GM18499 (cell line): Measurements from ENCODE around the gene PAQR5.
"Not testable (repeated sequence)": the region's sequence is repeated elsewhere in the genome, so short reads cannot be mapped to it uniquely, and the experiment has no call there.

Experiments
- ATAC-seq: cut with Tn5 transposase; IDR thresholded peaks from one replicate; pipeline ENCODE4 v1.9.1; 2021; ENCODE audit warnings: moderate number of reproducible peaks; ENCODE audit not compliant: insufficient read depth, unreplicated experiment

Gene PAQR5

DNA sequence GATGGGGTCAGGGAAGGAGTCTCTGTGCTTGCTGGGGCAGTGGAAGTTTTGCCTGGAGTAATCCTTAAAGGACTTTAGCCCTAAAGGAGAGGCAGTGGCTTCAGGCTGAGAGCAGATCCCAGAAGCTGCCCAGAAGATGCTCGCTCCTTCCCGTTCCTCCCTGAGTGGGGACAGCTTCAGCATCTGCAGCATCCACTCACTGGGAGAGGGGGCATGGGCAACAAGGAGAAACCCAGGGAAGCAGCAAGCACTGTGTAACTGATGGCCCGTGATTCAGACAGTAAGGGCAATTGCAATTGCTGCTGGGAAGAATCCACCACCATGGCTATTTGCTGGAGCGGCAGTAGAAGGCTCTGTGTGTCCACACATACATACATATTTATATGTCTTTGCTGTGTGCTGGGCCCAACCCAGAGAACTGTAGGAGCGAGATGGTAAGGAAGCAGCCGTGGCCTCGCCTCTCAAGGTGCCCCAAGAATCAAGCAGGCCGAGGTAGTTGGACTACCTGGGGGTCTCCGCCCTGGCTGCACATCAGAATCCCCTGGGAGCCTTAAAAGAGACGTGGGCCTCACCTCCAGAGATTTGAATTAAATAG lies 5.8 kb upstream of the PAQR5 start:
- no peak for ATAC-seq

DNA sequence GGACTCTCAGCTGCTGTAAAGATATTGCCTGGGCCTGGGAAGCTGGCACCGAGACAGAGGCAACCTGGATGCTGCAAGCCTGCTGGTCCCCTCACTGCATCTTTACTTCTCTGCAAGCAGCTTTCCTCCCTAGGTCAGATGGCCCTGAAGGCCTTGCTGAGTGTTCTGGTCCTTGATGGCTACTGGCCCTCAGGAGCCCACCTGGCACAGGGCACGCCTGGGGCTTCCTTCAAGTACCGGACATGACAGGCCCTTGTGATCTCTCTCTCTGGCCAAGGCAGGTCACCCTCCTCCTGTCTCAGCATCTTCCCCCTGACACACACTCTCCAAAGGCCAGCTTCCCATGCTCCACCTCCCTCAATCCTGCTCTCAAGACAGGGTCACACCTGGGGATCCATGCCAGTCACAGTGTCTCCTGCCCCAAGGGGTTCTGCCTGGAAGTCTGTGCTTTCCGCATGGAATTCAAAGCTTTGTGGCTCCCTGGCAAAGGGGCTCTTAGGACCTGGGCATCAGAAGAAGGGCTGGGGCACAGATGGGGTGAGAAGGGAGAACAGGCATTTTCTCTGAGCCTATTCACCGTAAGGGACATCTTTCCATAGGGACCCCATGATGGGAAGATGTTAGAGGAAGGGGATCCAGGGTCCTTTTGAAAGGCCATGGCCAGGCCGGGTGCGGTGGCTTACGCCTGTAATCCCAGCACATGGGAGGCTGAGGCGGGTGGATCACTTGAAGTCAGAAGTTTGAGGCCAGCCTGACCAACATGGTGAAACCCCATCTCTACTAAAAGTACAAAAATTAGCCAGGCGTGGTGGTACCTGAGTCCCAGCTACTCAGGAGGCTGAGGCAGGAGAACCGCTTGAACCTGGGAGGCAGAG lies 4.7 kb upstream of the PAQR5 start:
- ATAC-seq: no peak

- no peak for ATAC-seq
These were observed 2.1 kb upstream of the PAQR5 start for GRCh38 chr15:69296606-69297005.

DNA sequence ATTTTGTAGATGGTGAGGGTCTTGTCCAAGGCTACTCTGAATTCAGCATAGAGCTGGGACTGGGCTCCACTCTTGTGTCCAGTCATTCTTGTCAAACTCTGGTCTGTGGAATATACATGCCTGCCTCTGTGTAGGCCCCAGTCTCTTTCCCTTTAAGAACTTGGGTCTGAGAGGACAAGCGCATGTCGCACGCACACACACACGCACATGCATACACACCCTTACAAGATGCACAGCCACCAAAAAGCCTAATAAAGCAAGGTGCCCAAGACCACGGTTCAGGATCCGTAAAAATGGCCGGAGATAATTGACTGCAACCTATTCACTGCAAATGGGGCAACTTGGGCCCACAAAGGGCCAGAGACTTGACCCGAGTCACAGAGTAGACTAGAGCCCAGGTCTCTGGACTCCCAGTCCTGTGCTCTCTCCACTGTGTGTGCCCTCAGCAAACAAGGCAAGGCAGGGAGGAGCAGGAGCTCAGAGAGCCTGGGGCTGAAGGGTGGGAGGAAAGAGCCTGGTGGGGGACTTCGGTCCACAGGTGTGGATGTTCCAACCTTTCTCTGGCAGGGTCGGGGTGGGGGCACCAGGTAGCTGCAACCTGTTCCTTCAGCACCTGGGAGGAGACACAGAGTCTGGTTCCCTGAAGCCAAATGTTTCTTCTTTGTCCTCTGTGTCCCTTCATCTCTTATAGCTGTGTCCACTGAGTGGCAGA lies 914 bp upstream of the PAQR5 start:
- no peak for ATAC-seq

GRCh38 chr15:69298354-69298696 lies 387 bp upstream of the PAQR5 start:
- ATAC-seq: no peak

DNA sequence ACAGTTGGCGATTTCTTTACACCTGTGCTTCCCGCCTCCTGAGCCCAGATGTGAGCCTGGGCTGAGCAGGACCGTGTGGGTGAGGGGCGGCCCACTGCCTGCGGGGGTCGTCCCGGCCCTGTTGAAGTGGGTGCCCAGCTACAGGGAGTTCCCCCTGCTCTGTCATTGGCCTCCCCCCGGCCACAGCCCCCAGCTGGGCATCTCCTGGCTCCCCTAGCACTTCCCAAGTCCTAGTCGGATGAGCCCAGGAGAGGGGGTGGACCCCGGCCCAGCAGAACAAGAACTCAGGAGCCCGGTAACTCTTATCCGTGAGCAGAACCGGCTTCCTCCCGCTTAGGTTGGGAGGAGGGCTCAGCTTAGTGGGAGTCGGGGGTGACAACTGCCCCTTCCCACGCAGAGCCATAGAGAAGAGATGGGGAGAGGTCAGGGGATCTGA lies 757 bp downstream of the PAQR5 start:
- no peak for ATAC-seq

DNA sequence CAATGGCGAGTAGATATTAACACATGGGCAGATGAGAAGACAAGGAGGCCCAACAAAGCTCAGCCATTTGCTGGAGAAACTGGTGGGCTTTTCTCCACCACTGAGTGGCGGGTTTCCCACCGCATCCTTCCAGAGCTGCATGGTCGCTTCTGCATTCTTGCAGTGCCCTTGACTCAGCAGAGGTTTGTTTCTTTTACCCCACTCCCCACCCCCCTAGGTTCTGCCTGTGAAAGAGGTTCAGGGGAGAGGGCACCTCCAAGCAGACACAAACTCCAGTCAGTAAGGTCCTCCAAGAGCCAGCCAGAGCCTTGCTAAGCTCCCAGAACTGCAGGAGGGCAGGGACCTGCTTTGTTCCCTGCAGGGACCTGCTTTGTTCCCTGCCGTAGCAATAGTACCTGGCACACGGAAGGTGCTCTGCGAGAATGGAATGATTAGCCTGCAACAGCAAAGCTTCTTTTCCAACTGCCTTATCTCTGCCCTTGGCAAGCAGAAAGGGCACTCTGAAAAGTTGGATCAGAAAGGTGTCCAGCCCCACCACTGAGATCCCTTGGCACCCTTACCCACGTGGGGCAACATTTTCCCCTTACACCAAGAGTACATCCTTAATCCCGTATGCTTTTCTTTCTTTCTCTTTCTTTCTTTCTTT lies 1.4 kb downstream of the PAQR5 start:
- no peak for ATAC-seq

GRCh38 chr15:69301101-69301500 lies 2.4 kb downstream of the PAQR5 start:
- ATAC-seq: not testable (repeated sequence)

DNA sequence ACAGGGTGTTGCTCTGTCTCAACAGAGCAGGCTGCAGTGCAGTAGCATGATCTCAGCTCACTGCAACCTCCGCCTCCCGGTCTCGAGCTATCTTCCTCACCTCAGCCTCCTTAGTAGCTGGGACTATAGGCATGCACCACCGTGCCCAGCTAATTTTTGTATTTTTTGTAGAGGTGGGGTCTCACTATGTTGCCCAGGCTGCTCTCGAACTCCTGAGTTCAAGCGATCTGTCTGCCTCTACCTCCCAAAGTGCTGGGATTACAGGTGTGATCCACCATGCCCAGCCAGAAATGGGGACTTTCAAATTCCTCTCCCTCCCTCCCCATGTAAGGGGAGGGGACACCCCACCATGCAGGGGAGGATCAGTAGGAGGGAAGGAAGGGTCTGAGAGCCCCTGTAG lies 3.4 kb downstream of the PAQR5 start:
- not testable (repeated sequence) for ATAC-seq

DNA sequence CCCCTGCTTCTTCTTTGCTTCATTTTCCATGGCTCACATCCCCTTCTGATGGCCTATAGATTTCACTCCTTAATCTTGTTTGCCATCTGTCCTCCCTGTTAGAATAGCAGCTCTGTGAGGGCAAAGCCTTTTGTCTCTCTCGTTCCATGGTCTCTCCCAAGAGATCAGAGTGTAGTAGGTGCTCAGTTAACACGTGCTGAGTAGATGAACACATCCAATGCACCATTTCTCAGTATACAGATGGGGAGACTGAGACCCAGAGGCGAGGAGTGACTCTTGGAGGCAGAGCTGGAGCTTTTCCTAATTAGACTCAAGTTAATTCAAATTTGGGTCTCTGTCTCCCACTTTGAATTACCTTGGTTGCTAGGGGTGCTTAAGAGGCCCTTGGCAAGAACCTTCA lies 4.2 kb downstream of the PAQR5 start:
- ATAC-seq: no peak

DNA sequence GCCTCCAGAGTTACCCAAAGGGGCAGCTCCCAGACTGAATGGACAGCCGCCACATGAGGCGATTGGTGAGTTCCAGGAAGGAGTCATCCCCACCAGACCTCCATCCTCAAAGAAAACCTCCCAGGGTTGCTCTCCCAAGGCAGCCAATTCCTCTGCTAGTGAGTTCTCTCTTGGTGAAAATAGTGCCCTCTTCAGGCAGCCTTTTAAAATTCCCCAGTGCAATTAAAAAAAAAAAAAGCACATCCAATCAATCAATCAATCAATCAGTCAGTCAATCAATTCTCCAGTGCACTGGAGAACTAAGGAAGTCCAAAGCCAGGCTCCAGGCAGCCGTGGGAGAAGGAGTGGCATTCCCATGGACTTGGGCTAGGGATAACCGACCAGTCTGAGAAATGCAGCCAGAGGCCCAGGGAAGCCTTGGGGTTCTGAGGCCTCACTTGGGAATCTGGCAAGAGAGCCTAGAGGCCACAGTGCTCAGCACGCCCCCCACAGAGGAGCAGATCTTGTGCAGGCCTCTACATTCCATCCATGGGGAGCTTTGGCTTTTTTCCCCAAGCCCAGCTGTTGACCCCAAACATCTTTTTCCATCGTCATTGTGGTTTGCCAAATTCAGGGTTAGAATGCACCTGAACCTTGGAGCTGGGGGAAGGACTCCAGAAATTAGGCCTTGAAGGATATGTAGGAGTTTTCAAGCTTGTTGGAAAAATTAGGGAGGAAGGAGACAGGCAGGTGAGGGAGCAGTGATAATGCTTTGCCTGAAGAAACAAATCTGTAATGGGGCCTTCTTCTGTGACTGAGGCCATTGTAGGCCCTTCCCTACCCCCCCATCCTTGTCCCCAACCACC lies 4.8 kb downstream of the PAQR5 start:
- ATAC-seq: no peak

DNA sequence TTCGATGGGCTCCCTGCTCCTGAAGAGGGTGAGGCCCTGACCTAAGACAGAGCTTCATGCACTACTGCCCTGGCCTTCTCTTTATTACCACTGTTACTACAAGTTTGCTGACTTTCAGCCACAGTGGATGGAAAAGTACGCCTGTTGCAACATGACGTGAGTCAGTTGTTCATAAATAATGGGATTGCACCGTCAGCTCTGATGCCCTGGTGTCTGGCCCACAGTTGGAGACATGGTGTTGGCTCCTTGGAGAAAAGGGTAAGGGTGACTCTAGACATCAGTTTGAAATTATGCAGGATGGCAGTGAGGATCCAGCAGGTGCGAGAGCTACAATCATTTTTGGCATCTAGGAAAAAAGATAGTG lies 5.5 kb downstream of the PAQR5 start:
- no peak for ATAC-seq

GRCh38 chr15:69305204-69305931 lies 6.7 kb downstream of the PAQR5 start:
- ATAC-seq: no peak

GRCh38 chr15:69305933-69306568 lies 7.3 kb downstream of the PAQR5 start:
- no peak for ATAC-seq

GRCh38 chr15:69307939-69308338 lies 9.2 kb downstream of the PAQR5 start:
- no peak for ATAC-seq

DNA sequence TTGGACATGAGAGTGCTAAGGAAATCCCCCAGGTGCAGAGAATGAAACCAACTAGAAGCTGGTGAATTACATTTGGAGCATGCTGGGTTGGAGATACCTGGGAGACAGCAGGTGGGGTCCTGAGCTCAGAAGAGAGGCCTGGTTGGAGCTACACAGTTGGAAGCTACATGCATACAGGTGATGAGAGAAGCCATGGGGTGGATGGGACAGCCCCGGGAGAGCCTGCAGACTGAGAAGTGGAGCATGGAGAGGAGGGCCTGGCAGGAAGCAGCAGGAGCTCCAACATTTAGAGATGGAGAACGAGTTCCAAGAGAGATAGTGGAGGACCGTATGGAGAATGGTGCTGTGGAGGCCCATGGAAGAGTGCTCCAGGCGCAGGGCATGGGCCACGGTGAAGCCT lies 10.2 kb downstream of the PAQR5 start:
- ATAC-seq: no peak

GRCh38 chr15:69311319-69311721 lies 12.6 kb downstream of the PAQR5 start:
- no peak for ATAC-seq

DNA sequence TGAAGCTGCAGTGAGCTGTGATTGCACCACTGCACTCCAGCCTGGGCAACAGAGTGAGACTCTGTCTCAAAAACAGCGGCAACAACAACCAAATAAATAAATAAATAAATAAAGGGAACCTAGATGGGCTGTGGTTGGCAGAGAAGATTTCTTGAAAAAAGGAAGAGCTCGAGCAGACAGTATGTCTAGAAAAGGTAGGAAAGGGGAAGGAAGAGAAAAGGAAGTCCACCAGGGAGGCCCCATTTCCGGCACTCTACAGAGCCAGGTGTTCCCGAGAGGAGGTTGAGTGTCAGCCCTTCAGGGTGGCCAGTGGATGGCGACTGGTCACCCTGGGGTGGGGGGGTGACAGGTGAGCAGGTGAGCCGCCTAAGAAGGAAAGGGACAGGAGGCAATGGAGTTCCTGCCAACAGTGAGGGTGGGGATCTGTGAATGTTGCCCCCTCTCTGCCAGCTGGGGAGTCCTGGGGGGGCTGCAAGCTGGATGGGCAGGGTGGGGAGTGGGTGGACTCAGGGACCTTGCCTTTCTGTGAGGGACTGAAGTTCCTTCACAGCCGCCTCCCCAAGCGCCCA lies 14.8 kb downstream of the PAQR5 start:
- ATAC-seq: no peak

DNA sequence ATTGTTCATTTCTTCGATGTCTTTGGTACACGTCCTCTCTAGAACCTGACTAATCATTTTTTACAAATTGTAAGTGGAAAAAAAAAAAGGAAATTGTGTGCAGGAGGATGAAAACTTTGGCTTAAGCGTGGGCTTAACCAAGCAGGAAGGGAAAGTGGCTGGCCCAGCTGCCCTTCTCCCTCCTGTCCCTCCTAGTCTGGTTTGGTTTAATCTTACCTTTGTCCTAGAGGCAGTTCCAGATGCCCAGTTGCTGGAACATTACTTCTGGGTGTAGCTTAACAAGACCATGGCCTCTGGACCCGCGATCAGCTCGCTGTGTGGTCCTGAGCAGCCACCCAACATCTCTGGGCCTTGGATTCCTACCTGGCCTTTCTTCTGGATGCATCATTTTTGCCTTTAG lies 15.4 kb downstream of the PAQR5 start:
- ATAC-seq: no peak
